H1 (cell line): ENCODE data around the gene TAS2R31. TPM values are rescaled to one million over a fixed set of nuclear protein-coding genes. Genes with fewer than 3 reads are reported as not detected.

Experiments used
- CTCF ChIA-PET: fragments of 300-600 bp; sonication (Branson Sonifier 250); formaldehyde crosslinking; loops from one replicate; lab custom pipeline; 2021; ENCODE audit not compliant: partially characterized antibody; lab: Charles Lee
- POLR2A ChIA-PET: fragments of 300-600 bp; sonication (Branson Sonifier 250); formaldehyde crosslinking; loops from one replicate; lab custom pipeline; 2021; ENCODE audit warnings: inconsistent platforms; ENCODE audit not compliant: partially characterized antibody; lab: Charles Lee
- DNase-seq, 2 experiments: peaks; one replicate each; pipeline versions ENCODE4 v3.0.0 to v3.0.0-alpha.2; 2010 to 2022; ENCODE audit warnings: low spot score in 2 of 2, low read depth in 1 of 2, mixed read lengths in 1 of 2
- FAIRE-seq: peaks from 2 replicates; lab custom pipeline; 2011; peaks lifted over from hg19 to GRCh38; lab: Jason Lieb, UNC
- H2AFZ ChIP-seq: 2 replicates; pipeline ENCODE4 v1.8.1; 2012; ENCODE audit warnings: low read length, inconsistent platforms
- H2AK5ac ChIP-seq: 2 replicates; pipeline ENCODE4 v1.6.1; 2013; ENCODE audit warnings: low read depth, low read length
- H2BK120ac ChIP-seq: replicated peaks from 2 replicates; pipeline ENCODE3; 2013; ENCODE audit warnings: low read depth, low read length, inconsistent platforms
- H2BK12ac ChIP-seq: 2 replicates; pipeline ENCODE4 v1.6.1; 2013; ENCODE audit warnings: low read depth, low read length
- H2BK15ac ChIP-seq: 2 replicates; pipeline ENCODE4 v1.6.1; 2013; ENCODE audit warnings: low read length
- H2BK20ac ChIP-seq: 2 replicates; pipeline ENCODE4 v1.6.1; 2013; ENCODE audit warnings: low read length
- H2BK5ac ChIP-seq: 2 replicates; pipeline ENCODE4 v1.6.1; 2013; ENCODE audit warnings: low read depth, low read length
- H3K14ac ChIP-seq: 2 replicates; pipeline ENCODE4 v1.6.1; 2013; ENCODE audit warnings: inconsistent platforms; ENCODE audit not compliant: insufficient read length
- H3K18ac ChIP-seq: 2 replicates; pipeline ENCODE4 v1.6.1; 2013; ENCODE audit warnings: low read length; ENCODE audit errors: extremely low read depth
- H3K23ac ChIP-seq: 2 replicates; pipeline ENCODE4 v1.6.1; 2013; ENCODE audit warnings: inconsistent platforms; ENCODE audit not compliant: insufficient read length
- H3K23me2 ChIP-seq: 2 replicates; pipeline ENCODE4 v1.6.1; 2013; ENCODE audit warnings: low read depth, low read length
- H3K27ac ChIP-seq: 2 replicates; pipeline ENCODE4 v1.6.1; 2011; ENCODE audit warnings: low read depth, low read length, inconsistent platforms
- H3K27me3 ChIP-seq, 4 experiments: replicated peaks in 1 of 4; 1 replicate in 1 of 4; 2 replicates in 3 of 4; pipeline versions ENCODE4 v1.6.1 to v1.8.1; 2011 to 2013; ENCODE audit warnings: low read length in 3 of 4, mild to moderate bottlenecking in 3 of 4, inconsistent platforms in 2 of 4, mixed read lengths in 2 of 4, moderate library complexity in 1 of 4; ENCODE audit not compliant: control insufficient read depth in 3 of 4, insufficient read depth in 3 of 4; ENCODE audit errors: extremely low read depth in 1 of 4
- H3K36me3 ChIP-seq, 4 experiments: 2 replicates each; pipeline versions ENCODE4 v1.6.1 to v1.8.1; 2011 to 2013; ENCODE audit warnings: mild to moderate bottlenecking in 4 of 4, low read length in 3 of 4, moderate library complexity in 2 of 4, control low read depth in 1 of 4, inconsistent platforms in 1 of 4; ENCODE audit not compliant: insufficient read depth in 4 of 4, control insufficient read depth in 2 of 4
- H3K4ac ChIP-seq: replicated peaks from 2 replicates; pipeline ENCODE3; 2013; ENCODE audit warnings: low read length, low read depth, mixed read lengths, inconsistent platforms; ENCODE audit not compliant: insufficient read length
- H3K4me1 ChIP-seq, 4 experiments: replicated peaks in 1 of 4; 1 replicate in 1 of 4; 2 replicates in 3 of 4; pipeline versions ENCODE4 v1.6.1 to v1.8.1; 2011 to 2013; ENCODE audit warnings: low read length in 3 of 4, inconsistent platforms in 2 of 4, mixed read lengths in 1 of 4; ENCODE audit not compliant: insufficient read depth in 4 of 4, control insufficient read depth in 3 of 4
- H3K4me2 ChIP-seq, 2 experiments: 2 replicates each; pipeline versions ENCODE4 v1.6.1 to v1.8.1; 2011 to 2013; ENCODE audit warnings: low read depth in 2 of 2, low read length in 2 of 2, control low read depth in 1 of 2, inconsistent platforms in 1 of 2, mild to moderate bottlenecking in 1 of 2; ENCODE audit not compliant: insufficient read depth in 1 of 2
- H3K4me3 ChIP-seq, 4 experiments: fragments of 200-600, 300-600 bp in 1 of 4; sonication (generic), shearing (Covaris generic), sonication (Bioruptor Twin) in 1 of 4; 2 replicates each; pipeline versions ENCODE4 v1.5.1 to v1.8.1; 2011 to 2016; ENCODE audit warnings: low read length in 4 of 4, low read depth in 3 of 4, control low read depth in 2 of 4, inconsistent platforms in 2 of 4, mild to moderate bottlenecking in 2 of 4, mixed read lengths in 1 of 4, moderate library complexity in 1 of 4; ENCODE audit not compliant: insufficient read depth in 2 of 4; ENCODE audit errors: extremely low read depth in 1 of 4
- H3K56ac ChIP-seq: replicated peaks from 2 replicates; pipeline ENCODE3; 2013; ENCODE audit warnings: low read depth, mild to moderate bottlenecking, mixed read lengths, low read length, inconsistent platforms; ENCODE audit not compliant: insufficient read length
- H3K79me1 ChIP-seq: 2 replicates; pipeline ENCODE4 v1.6.1; 2013; ENCODE audit warnings: low read depth, low read length, control low read depth
- H3K79me2 ChIP-seq, 2 experiments: 2 replicates each; pipeline versions ENCODE4 v1.6.1 to v1.8.1; 2012 to 2013; ENCODE audit warnings: low read length in 2 of 2, mild to moderate bottlenecking in 2 of 2, inconsistent platforms in 1 of 2; ENCODE audit not compliant: insufficient read depth in 2 of 2, control insufficient read depth in 1 of 2
- H3K9ac ChIP-seq, 4 experiments: replicated peaks in 1 of 4; 1 replicate in 1 of 4; 2 replicates in 3 of 4; pipeline versions ENCODE4 v1.6.1 to v1.8.1; 2011 to 2013; ENCODE audit warnings: low read depth in 3 of 4, low read length in 3 of 4, control low read depth in 2 of 4, mild to moderate bottlenecking in 2 of 4, moderate library complexity in 2 of 4, inconsistent platforms in 1 of 4; ENCODE audit errors: extremely low read depth in 1 of 4
- H3K9me3 ChIP-seq, 2 experiments: 2 replicates each; pipeline versions ENCODE4 v1.6.1 to v1.8.1; 2012 to 2013; ENCODE audit warnings: mild to moderate bottlenecking in 2 of 2, moderate library complexity in 2 of 2, control low read depth in 1 of 2, inconsistent platforms in 1 of 2, low read depth in 1 of 2, low read length in 1 of 2, mixed read lengths in 1 of 2; ENCODE audit not compliant: insufficient read depth in 2 of 2
- H4K20me1 ChIP-seq, 2 experiments: replicated peaks in 1 of 2; 2 replicates each; pipeline versions ENCODE3 to v1.8.1; 2011 to 2013; ENCODE audit warnings: inconsistent platforms in 2 of 2, low read length in 2 of 2, mild to moderate bottlenecking in 1 of 2; ENCODE audit not compliant: insufficient read depth in 2 of 2, control insufficient read depth in 1 of 2
- H4K5ac ChIP-seq: 2 replicates; pipeline ENCODE4 v1.6.1; 2013; ENCODE audit warnings: low read length, low read depth, mixed read lengths, inconsistent platforms; ENCODE audit not compliant: insufficient read length
- H4K8ac ChIP-seq: 2 replicates; pipeline ENCODE4 v1.8.0; 2013; ENCODE audit warnings: mild to moderate bottlenecking, moderate library complexity, low read length, inconsistent platforms; ENCODE audit not compliant: insufficient read depth; ENCODE audit errors: extremely low read depth
- H4K91ac ChIP-seq: replicated peaks from 2 replicates; pipeline ENCODE3; 2013; ENCODE audit warnings: low read length, mixed read lengths, inconsistent platforms; ENCODE audit not compliant: insufficient read length
- CBX8 ChIP-seq: fragments of 300-800, 300-1000 bp; sonication (generic); IDR thresholded peaks from 2 replicates; pipeline ENCODE4 v1.7.1; 2016; ENCODE audit warnings: low read depth, low read length, borderline replicate concordance
- CEBPB ChIP-seq: IDR thresholded peaks from 2 replicates; pipeline ENCODE4 v1.6.1; 2012; ENCODE audit warnings: low read depth, low read length
- CHD1 ChIP-seq: IDR thresholded peaks from 2 replicates; pipeline ENCODE4 v1.6.1; 2012; ENCODE audit warnings: low read depth, low read length, improper control_type of control experiment
- CHD2 ChIP-seq: IDR thresholded peaks from 2 replicates; pipeline ENCODE4 v1.6.1; 2012; ENCODE audit warnings: low read length, improper control_type of control experiment
- GTF2F1 ChIP-seq: IDR thresholded peaks from 2 replicates; pipeline ENCODE4 v1.6.1; 2012; ENCODE audit warnings: low read depth, low read length, improper control_type of control experiment, borderline replicate concordance
- HDAC6 ChIP-seq: IDR thresholded peaks from one replicate; pipeline ENCODE4 v1.7.1; 2012; ENCODE audit warnings: low read depth, mild to moderate bottlenecking, inconsistent platforms, low read length, moderate library complexity
- KDM4A ChIP-seq: IDR thresholded peaks from one replicate; pipeline ENCODE4 v1.7.1; 2012; ENCODE audit warnings: low read depth, mild to moderate bottlenecking, moderate library complexity, low read length, inconsistent platforms; ENCODE audit not compliant: severe bottlenecking
- RAD21 ChIP-seq, 2 experiments: IDR thresholded peaks in 1 of 2; conservative IDR thresholded peaks in 1 of 2; 2 replicates each; pipeline ENCODE4 v1.6.1; 2011; ENCODE audit warnings: low read depth in 2 of 2, low read length in 2 of 2, improper control_type of control experiment in 1 of 2, inconsistent platforms in 1 of 2, mild to moderate bottlenecking in 1 of 2, moderate library complexity in 1 of 2
- RXRA ChIP-seq: IDR thresholded peaks from 2 replicates; pipeline ENCODE4 v1.6.1; 2011; ENCODE audit warnings: low read depth, mild to moderate bottlenecking, low read length, moderate library complexity; ENCODE audit not compliant: insufficient read depth
- TBP ChIP-seq: IDR thresholded peaks from 2 replicates; pipeline ENCODE4 v1.6.1; 2011; ENCODE audit warnings: low read depth, low read length, improper control_type of control experiment
- ZNF274 ChIP-seq: IDR thresholded peaks from 2 replicates; pipeline ENCODE4 v1.7.0; 2012; ENCODE audit warnings: low read length, borderline replicate concordance; ENCODE audit errors: extremely low read depth
- WGBS, 2 experiments: shearing (Covaris generic) in 1 of 2; methylation state at CpG; one replicate each; pipeline versions ENCODE4 v1.1.6 to v1.1.7; 2013 to 2015; ENCODE audit warnings: low lambda C conversion rate in 2 of 2, mixed read lengths in 2 of 2, inconsistent platforms in 1 of 2, low coverage in 1 of 2, missing lambda C conversion rate in 1 of 2; ENCODE audit not compliant: insufficient replicate concordance in 2 of 2, insufficient coverage in 1 of 2, insufficient read length in 1 of 2; ENCODE audit errors: extremely low coverage in 1 of 2, missing lambda C conversion rate in 1 of 2; 5-methylcytosine and 5-hydroxymethylcytosine counted together
- polyA plus RNA-seq, 7 experiments: library from polyadenylated mRNA; depleted of rRNA in 3 of 7; stranded (reverse) in 5 of 7; unstranded in 2 of 7; fragments of >200 nt in 5 of 7; fragments of 200-250 nt in 2 of 7; gene quantifications; 1 replicate in 5 of 7; 2 replicates in 1 of 7; 4 replicates in 1 of 7; pipeline versions ENCODE4 v1.2.1 to v1.2.3, GENCODE V29; 2011 to 2013; ENCODE audit warnings: missing spikeins in 2 of 7, mixed read lengths in 2 of 7
- total RNA-seq: library from RNA; stranded (reverse); fragmentation: NEBNext Ultra II Directional; extraction: Animal tissue kit (Norgen Biotek cat#: 25700); gene quantifications from 2 replicates; pipeline ENCODE4 v1.2.1, GENCODE V29; 2021
- TF ChIP-seq, protein P1 (sequence below), 3 experiments: IDR thresholded peaks; 1 replicate in 2 of 3; 2 replicates in 1 of 3; pipeline versions ENCODE4 v1.5.1 to v1.6.1; 2011; ENCODE audit warnings: low read length in 3 of 3, mild to moderate bottlenecking in 3 of 3, inconsistent platforms in 2 of 3, low read depth in 1 of 3, moderate library complexity in 1 of 3; ENCODE audit not compliant: insufficient read depth in 1 of 3; ENCODE audit errors: control extremely low read depth in 1 of 3

The TAS2R31 gene
- total and polyA plus RNA-seq, 2 of the 8 experiments (the other 6 are each of a cell fraction or from before 2014, with no cell fraction given): 0.24 to 1.4 TPM

DNA sequence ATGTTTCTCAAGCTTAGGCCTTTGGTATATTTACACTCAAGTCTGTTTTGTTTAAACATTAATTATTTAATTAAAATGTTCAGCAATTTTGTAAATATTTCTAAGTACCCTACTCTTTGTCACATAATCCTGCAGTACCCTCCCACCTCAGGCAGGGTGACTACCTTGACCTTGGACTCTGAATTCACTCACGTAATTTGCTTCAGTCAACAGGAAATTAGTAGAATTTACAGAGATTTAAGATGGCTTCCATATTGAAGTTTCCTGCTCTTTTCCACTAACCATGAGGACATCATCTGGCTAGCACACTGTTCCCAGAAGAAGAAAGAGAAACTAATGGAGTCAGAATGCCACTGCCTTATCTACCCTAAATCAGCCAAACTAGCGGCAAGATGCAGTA is 7.8 kb downstream of the TAS2R31 start:
- DNase-seq (no peak), FAIRE-seq (no peak)
- ChIA-PET POLR2A (no interaction called here), CTCF (interaction anchor here (0.7 to 1.2 kb wide), 3 partner anchors 9 to 462 kb away, joined by 3 to 4 read pairs (median 3); no protein-coding TSS in a partner anchor)
- H2AK5ac ChIP-seq: no peak overlapping the region
- H4K8ac ChIP-seq: no peak overlapping the region
- peaks cover 0 to 2% of the 10 kb centered on the region in 2 experiments for H4K20me1 ChIP-seq
- no peaks in the 10 kb centered on the region for H3K79me1 ChIP-seq
- no peak overlapping the region for H4K5ac ChIP-seq
- H3K4ac ChIP-seq: no peak overlapping the region
- H3K4me1 ChIP-seq: no peaks in the 10 kb centered on the region
- no peak overlapping the region for H3K4me2 ChIP-seq
- no peak overlapping the region for H4K91ac ChIP-seq
- no peak overlapping the region for H3K18ac ChIP-seq
- no peaks in the 10 kb centered on the region for H3K36me3 ChIP-seq
- no peaks in the 10 kb centered on the region for H3K9me3 ChIP-seq
- peaks cover 0 to 2% (median 0%) of the 10 kb centered on the region in 4 experiments; a peak in 1 of 7 replicates for H3K27me3 ChIP-seq
- no peak overlapping the region for H2AFZ ChIP-seq
- no peak overlapping the region for H2BK20ac ChIP-seq
- no peaks in the 10 kb centered on the region for H3K23me2 ChIP-seq
- no peak overlapping the region for H3K23ac ChIP-seq
- H2BK5ac ChIP-seq: no peak overlapping the region
- H2BK120ac ChIP-seq: no peak overlapping the region
- H3K4me3 ChIP-seq: no peak overlapping the region
- H2BK15ac ChIP-seq: no peak overlapping the region
- H3K56ac ChIP-seq: no peak overlapping the region
- no peaks in the 10 kb centered on the region for H3K79me2 ChIP-seq
- H3K27ac ChIP-seq: no peak overlapping the region
- no peak overlapping the region for H3K14ac ChIP-seq
- WGBS, 2 experiments: 76% methylated on average over 2 of the region's 2 CpGs; no CpG with 5 or more reads in 1 of the 2 experiments
- no peak overlapping the region for H2BK12ac ChIP-seq
- no peak overlapping the region for H3K9ac ChIP-seq
- TF ChIP-seq CEBPB (no peak), KDM4A (no peak), TBP (no peak), RXRA (no peak), RAD21 (IDR thresholded peaks at IDR 0.05 in 1 of 2, conservative IDR thresholded peaks at IDR 0.05 in 1 of 2; ENCODE audit: low read depth in 2 of 2, low read length in 2 of 2) (no peak), GTF2F1 (no peak), HDAC6 (no peak), CHD1 (no peak), ZNF274 (no peak), CHD2 (no peak), CBX8 (no peak)
- TF ChIP-seq, protein P1, sequence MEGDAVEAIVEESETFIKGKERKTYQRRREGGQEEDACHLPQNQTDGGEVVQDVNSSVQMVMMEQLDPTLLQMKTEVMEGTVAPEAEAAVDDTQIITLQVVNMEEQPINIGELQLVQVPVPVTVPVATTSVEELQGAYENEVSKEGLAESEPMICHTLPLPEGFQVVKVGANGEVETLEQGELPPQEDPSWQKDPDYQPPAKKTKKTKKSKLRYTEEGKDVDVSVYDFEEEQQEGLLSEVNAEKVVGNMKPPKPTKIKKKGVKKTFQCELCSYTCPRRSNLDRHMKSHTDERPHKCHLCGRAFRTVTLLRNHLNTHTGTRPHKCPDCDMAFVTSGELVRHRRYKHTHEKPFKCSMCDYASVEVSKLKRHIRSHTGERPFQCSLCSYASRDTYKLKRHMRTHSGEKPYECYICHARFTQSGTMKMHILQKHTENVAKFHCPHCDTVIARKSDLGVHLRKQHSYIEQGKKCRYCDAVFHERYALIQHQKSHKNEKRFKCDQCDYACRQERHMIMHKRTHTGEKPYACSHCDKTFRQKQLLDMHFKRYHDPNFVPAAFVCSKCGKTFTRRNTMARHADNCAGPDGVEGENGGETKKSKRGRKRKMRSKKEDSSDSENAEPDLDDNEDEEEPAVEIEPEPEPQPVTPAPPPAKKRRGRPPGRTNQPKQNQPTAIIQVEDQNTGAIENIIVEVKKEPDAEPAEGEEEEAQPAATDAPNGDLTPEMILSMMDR (IDR thresholded peaks at IDR 0.05; ENCODE audit: control extremely low read depth in 1 of 3, insufficient read depth in 1 of 3, low read depth in 1 of 3, low read length in 3 of 3): no peak
